Sigmoid colon (tissue), 7 donors: ENCODE data around the gene REXO1. TPM values are rescaled to one million over a fixed set of nuclear protein-coding genes. Genes with fewer than 3 reads are reported as not detected.
A peak's percentile ranks its signal among the peaks of the same experiment; 100 is the strongest.

Experiments used
- DNase-seq: peaks from one replicate; pipeline ENCODE4 v3.0.0-alpha.2; 2019
- H3K27ac ChIP-seq, 4 donors: fragments of 200-600 bp; sonication (generic); one replicate each; pipeline ENCODE4 v1.5.1; 2016 to 2019; ENCODE audit warnings: mild to moderate bottlenecking in 1 of 4
- H3K27me3 ChIP-seq, 3 donors: fragments of 200-600 bp; sonication (generic); one replicate each; pipeline ENCODE4 v1.5.1; 2019; ENCODE audit warnings: mild to moderate bottlenecking in 1 of 3
- H3K36me3 ChIP-seq, 4 donors: fragments of 200-600 bp; sonication (generic); one replicate each; pipeline ENCODE4 v1.5.1; 2016 to 2019
- H3K4me1 ChIP-seq, 4 donors: fragments of 200-600 bp; sonication (generic); one replicate each; pipeline ENCODE4 v1.5.1; 2017 to 2019
- H3K4me3 ChIP-seq, 4 donors: fragments of 200-600 bp; sonication (generic); one replicate each; pipeline ENCODE4 v1.5.1; 2017 to 2019; ENCODE audit warnings: mild to moderate bottlenecking in 2 of 4, moderate library complexity in 1 of 4
- H3K9me3 ChIP-seq, 4 donors: fragments of 200-600 bp in 3 of 4; sonication (generic) in 3 of 4; one replicate each; pipeline versions ENCODE4 v1.5.1 to v1.6.1; 2013 to 2019
- EP300 ChIP-seq, 4 donors: sonication (generic); formaldehyde crosslinking; IDR thresholded peaks; one replicate each; pipeline ENCODE4 v1.6.1; 2017; ENCODE audit warnings: antibody characterized with exemption in 4 of 4
- POLR2A ChIP-seq, 2 donors: fragments of 450-650 bp; IDR thresholded peaks; one replicate each; pipeline ENCODE4 v1.6.1; 2016; ENCODE audit warnings: antibody characterized with exemption in 2 of 2, mild to moderate bottlenecking in 2 of 2, moderate library complexity in 2 of 2
- POLR2AphosphoS5 ChIP-seq, 4 donors: sonication (generic); formaldehyde crosslinking; IDR thresholded peaks; one replicate each; pipeline ENCODE4 v1.6.1; 2017; ENCODE audit warnings: antibody characterized with exemption in 4 of 4
- WGBS, 2 donors: extraction: QIAGEN DNeasy Blood & Tissue Kit; methylation state at CpG; one replicate each; pipeline ENCODE4 v1.1.7; 2013; 5-methylcytosine and 5-hydroxymethylcytosine counted together
- intact Hi-C: fragments of 100-400 bp; cut with DNase I; formaldehyde crosslinking; loops from one replicate; pipeline ENCODE4 v1.15.1; 2023
- polyA plus RNA-seq, 3 donors: library from polyadenylated mRNA; stranded (reverse); fragments of 200-250 nt; gene quantifications; one replicate each; pipeline ENCODE4 v1.2.3, GENCODE V29; 2013
- total RNA-seq, 4 donors: library from RNA; depleted of rRNA; stranded (reverse); fragments of >200 nt; gene quantifications; one replicate each; pipeline ENCODE4 v1.1.0, GENCODE V29; 2016
- TF ChIP-seq, protein P1 (sequence below), 4 experiments: fragments of 450-650 bp in 3 of 4; fragments of 200-600 bp in 1 of 4; IDR thresholded peaks; one replicate each; pipeline ENCODE4 v1.5.1; 2016 to 2019; ENCODE audit warnings: antibody characterized with exemption in 4 of 4, mild to moderate bottlenecking in 3 of 4, moderate library complexity in 2 of 4
- donor health status: healthy with polysubstance abuse.
- donor health status: Bipolar disorder and iron deficiency.
- donor health status: healthy.

Gene REXO1
- total and polyA plus RNA-seq, 7 donors, result 8.6 to 61.8 (median 11.1) TPM

GRCh38 chr19:1844513-1845124 lies 3.7 kb downstream of the REXO1 start:
- Histone ChIP-seq H3K4me1 (peaks cover 0 to 72% (median 68%) of the 10 kb centered on the region in 4 donors), H3K36me3 (peaks cover 0 to 2% (median 0%) of the 10 kb centered on the region in 4 donors), H3K27me3 (no peaks in the 10 kb centered on the region), H3K9me3 (no peaks in the 10 kb centered on the region), H3K4me3 (no peak overlapping the region), H3K27ac (no peak overlapping the region)
- intact Hi-C loops, result no loop called here
- WGBS, 2 donors, result 41 to 80% methylated on average over 19 of the region's 19 CpGs
- no peak for DNase-seq
- TF ChIP-seq EP300 (IDR thresholded peaks at IDR 0.05) (no peak), POLR2AphosphoS5 (IDR thresholded peaks at IDR 0.05) (no peak), POLR2A (IDR thresholded peaks at IDR 0.05) (no peak)
- TF ChIP-seq, protein P1, sequence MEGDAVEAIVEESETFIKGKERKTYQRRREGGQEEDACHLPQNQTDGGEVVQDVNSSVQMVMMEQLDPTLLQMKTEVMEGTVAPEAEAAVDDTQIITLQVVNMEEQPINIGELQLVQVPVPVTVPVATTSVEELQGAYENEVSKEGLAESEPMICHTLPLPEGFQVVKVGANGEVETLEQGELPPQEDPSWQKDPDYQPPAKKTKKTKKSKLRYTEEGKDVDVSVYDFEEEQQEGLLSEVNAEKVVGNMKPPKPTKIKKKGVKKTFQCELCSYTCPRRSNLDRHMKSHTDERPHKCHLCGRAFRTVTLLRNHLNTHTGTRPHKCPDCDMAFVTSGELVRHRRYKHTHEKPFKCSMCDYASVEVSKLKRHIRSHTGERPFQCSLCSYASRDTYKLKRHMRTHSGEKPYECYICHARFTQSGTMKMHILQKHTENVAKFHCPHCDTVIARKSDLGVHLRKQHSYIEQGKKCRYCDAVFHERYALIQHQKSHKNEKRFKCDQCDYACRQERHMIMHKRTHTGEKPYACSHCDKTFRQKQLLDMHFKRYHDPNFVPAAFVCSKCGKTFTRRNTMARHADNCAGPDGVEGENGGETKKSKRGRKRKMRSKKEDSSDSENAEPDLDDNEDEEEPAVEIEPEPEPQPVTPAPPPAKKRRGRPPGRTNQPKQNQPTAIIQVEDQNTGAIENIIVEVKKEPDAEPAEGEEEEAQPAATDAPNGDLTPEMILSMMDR (IDR thresholded peaks at IDR 0.05), result no peak

- Histone ChIP-seq H3K27me3 (no peaks in the 10 kb centered on the region), H3K9me3 (no peaks in the 10 kb centered on the region), H3K36me3 (peaks cover 0 to 6% (median 0%) of the 10 kb centered on the region in 4 donors), H3K4me3 (no peak overlapping the region), H3K4me1 (peaks cover 0 to 73% (median 66%) of the 10 kb centered on the region in 4 donors), H3K27ac (no peak overlapping the region)
- no peak for TF ChIP-seq POLR2A (IDR thresholded peaks at IDR 0.05)
- TF ChIP-seq POLR2AphosphoS5 (IDR thresholded peaks at IDR 0.05), result no peak
- no peak for TF ChIP-seq EP300 (IDR thresholded peaks at IDR 0.05)
- TF ChIP-seq, protein P1 (IDR thresholded peaks at IDR 0.05), result no peak
- intact Hi-C loops, result no loop called here
- no peak for DNase-seq
- 81 to 85% methylated on average over 25 of the region's 25 CpGs for WGBS, 2 donors
Observed at GRCh38 chr19:1843646-1844394, 4.5 kb downstream of the REXO1 start.

DNA sequence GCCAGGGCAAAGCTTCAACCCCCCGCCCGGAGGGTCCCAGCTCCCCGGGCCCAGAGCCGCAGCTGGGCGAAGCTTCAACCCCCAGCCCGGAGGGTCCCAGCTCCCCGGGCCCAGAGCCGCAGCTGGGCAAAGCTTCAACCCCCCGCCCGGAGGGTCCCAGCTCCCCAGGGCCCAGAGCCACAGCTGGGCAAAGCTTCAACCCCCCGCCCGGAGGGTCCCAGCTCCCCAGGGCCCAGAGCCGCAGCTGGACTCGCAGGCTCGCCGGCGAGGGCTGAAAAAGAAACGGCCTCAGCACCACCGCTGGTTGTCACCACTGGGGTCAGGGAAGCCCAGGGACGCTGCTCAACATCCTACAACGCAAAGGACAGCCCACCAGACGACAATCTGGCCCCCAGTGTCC lies 5.2 kb downstream of the REXO1 start:
- TF ChIP-seq, protein P1 (IDR thresholded peaks at IDR 0.05), result no peak
- TF ChIP-seq POLR2A (IDR thresholded peaks at IDR 0.05) (no peak), POLR2AphosphoS5 (IDR thresholded peaks at IDR 0.05) (no peak)
- peaks cover 0 to 6% (median 0%) of the 10 kb centered on the region in 4 donors for H3K36me3 ChIP-seq
- no peaks in the 10 kb centered on the region for H3K27me3 ChIP-seq
- no peak overlapping the region for H3K27ac ChIP-seq
- 91 to 93% methylated on average over 22 of the region's 22 CpGs for WGBS, 2 donors
- no peak for DNase-seq
- no peaks in the 10 kb centered on the region for H3K9me3 ChIP-seq
- no peak overlapping the region for H3K4me3 ChIP-seq
- H3K4me1 ChIP-seq, result peaks cover 0 to 72% (median 67%) of the 10 kb centered on the region in 4 donors
- intact Hi-C loops, result no loop called here

- peak overlapping the region; percentile 14 to 44 (median 21) for H3K27ac ChIP-seq
- TF ChIP-seq EP300 (IDR thresholded peaks at IDR 0.05), result no peak
- TF ChIP-seq POLR2A (IDR thresholded peaks at IDR 0.05), result no peak
- TF ChIP-seq POLR2AphosphoS5 (IDR thresholded peaks at IDR 0.05), result no peak
- TF ChIP-seq, protein P1 (IDR thresholded peaks at IDR 0.05), result no peak
- no peaks in the 10 kb centered on the region for H3K27me3 ChIP-seq
- peaks cover 0 to 6% (median 0%) of the 10 kb centered on the region in 4 donors for H3K36me3 ChIP-seq
- peak overlapping the region in 2 of 4 donors; percentile 3 to 14 for H3K4me3 ChIP-seq
- no peak for DNase-seq
- 71 to 85% methylated on average over 35 of the region's 35 CpGs for WGBS, 2 donors
- H3K4me1 ChIP-seq, result peaks cover 0 to 73% (median 66%) of the 10 kb centered on the region in 4 donors
- H3K9me3 ChIP-seq, result no peaks in the 10 kb centered on the region
- intact Hi-C loops, result no loop called here
Observed at GRCh38 chr19:1841209-1841924, 6.9 kb downstream of the REXO1 start.
